Activated naive CD4-positive, alpha-beta T cell treated with anti-CD3 and anti-CD28 coated beads, Interleukin-2, amount 10 ng/mL, durations not matched to agents 7 days and 5 days (primary cell): ENCODE results near the gene CA10.

ENCODE experiments used
- CTCF ChIA-PET: fragments of 350-600 bp; sonication (Branson Sonifier 250); formaldehyde crosslinking; loops from one replicate; lab custom pipeline; 2021; ENCODE audit warnings: antibody characterized with exemption; lab: Charles Lee
- DNase-seq: peaks from one replicate; pipeline ENCODE4 v3.0.0-alpha.2; 2020
- H3K27ac Mint-ChIP-seq: one replicate; pipeline ENCODE4 v1.8.0; 2021; ENCODE audit warnings: mild to moderate bottlenecking, moderate library complexity, mixed read lengths
- H3K27me3 Mint-ChIP-seq: one replicate; pipeline ENCODE4 v1.8.0; 2021; ENCODE audit warnings: mild to moderate bottlenecking, mixed read lengths
- H3K36me3 Mint-ChIP-seq: one replicate; pipeline ENCODE4 v1.8.0; 2021; ENCODE audit warnings: mixed read lengths
- H3K4me1 Mint-ChIP-seq: one replicate; pipeline ENCODE4 v1.8.0; 2021; ENCODE audit warnings: mixed read lengths
- H3K4me3 Mint-ChIP-seq: one replicate; pipeline ENCODE4 v1.8.0; 2021; ENCODE audit warnings: mild to moderate bottlenecking, moderate library complexity, mixed read lengths
- H3K9me3 Mint-ChIP-seq: one replicate; pipeline ENCODE4 v1.8.0; 2021; ENCODE audit warnings: mixed read lengths

The CA10 gene

DNA sequence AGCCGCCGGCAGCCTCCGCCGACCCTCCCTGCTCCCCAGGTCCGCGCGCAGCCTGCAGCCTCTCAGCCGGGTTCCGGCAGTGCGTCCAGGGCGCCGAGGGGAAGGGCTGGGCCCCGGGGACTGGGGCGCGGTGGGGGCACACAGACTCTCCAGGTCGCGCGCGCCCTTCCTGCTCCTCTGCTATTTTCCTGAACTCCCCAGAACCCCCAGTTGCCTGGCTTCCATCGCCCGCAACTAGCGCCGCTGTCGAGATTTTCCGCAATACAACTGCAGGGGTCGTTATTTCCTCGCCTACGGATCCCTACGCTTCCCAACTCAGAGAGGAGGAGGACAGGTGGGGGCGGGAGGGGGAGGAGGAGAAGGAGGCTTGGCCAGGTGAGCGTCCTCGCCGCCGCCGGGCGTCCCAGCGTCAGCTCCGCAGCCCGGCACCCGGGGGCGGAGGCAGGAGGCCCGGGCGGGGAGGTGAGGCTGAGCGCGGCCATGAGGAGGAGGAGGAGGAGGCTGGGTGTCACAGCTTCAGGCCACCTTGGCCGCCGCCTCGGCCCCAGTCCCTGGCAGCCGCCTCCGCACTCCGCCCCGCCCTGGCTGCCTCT is at the start of gene CA10:
CA10 (minus strand) TSS at position 265 of the 593 bp plus-strand sequence.
- CTCF ChIA-PET = no interaction called here
- Mint-ChIP-seq H3K4me3 (no peak within 1 kb of the TSS), H3K9me3 (no peaks in the 10 kb centered on the region), H3K27me3 (peaks cover 52% of the 10 kb centered on the region), H3K27ac (no peak within 1 kb of the TSS), H3K4me1 (peaks cover 4% of the 10 kb centered on the region), H3K36me3 (no peaks in the 10 kb centered on the region)
- no peak for DNase-seq

DNA sequence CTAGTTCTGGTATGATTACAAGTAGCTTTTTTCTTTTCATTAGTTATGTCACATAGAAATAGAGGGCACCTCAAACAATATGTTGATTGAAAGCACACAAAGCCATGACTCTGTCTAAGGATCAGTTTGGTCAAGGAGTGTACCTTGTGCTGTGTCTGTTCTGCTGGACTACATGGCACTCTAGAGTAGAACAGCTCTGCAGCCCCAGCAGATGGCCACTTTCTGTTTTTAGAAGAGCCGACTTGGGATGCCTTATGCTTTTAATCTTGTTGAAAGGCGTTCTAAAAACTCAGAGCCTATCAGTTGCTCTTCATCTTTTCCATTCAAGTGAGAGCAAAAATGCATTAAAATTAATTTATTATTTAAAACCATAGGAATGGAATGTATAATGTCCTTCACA is 49.3 kb upstream of the CA10 start:
- Mint-ChIP-seq H3K9me3 (no peaks in the 10 kb centered on the region), H3K4me3 (no peak overlapping the region)
- CTCF ChIA-PET = no interaction called here

DNA sequence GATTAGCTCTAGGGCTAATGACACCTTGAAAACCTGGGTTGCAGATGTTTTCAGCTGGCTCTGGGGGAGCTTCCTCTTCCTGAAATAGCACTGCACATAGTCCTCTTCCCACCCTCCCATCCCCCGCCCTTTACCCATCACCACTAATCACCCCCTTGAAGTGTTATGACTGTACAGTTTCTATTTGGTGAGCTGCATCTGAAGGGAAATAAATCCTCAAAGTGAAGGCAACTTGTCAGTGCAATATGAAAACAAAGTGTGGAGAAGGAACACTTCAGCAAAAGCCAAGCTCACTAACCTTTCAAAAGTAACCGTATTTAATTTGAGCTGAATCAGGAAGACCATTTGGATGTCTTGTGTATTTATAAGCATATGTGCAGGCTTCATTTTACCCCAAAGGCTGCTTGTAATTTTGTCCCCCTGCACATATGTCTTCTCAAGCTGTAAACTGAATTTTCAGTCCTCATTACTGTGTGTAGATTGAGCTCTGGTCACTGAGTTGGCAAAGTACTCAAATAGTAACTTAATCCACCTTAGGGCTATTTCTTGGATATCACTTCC is 44.1 kb upstream of the CA10 start:
- H3K9me3 Mint-ChIP-seq = no peaks in the 10 kb centered on the region
- no peak overlapping the region for H3K4me3 Mint-ChIP-seq
- H3K27me3 Mint-ChIP-seq = no peaks in the 10 kb centered on the region
- no peak overlapping the region for H3K27ac Mint-ChIP-seq
- no peaks in the 10 kb centered on the region for H3K36me3 Mint-ChIP-seq
- no peaks in the 10 kb centered on the region for H3K4me1 Mint-ChIP-seq
- CTCF ChIA-PET = no interaction called here
- DNase-seq = no peak

More for the DNA sequence above, 49.3 kb upstream of the CA10 start:
- DNase-seq = no peak
- Mint-ChIP-seq H3K36me3 (no peaks in the 10 kb centered on the region), H3K27me3 (no peaks in the 10 kb centered on the region), H3K27ac (no peak overlapping the region), H3K4me1 (no peaks in the 10 kb centered on the region)

DNA sequence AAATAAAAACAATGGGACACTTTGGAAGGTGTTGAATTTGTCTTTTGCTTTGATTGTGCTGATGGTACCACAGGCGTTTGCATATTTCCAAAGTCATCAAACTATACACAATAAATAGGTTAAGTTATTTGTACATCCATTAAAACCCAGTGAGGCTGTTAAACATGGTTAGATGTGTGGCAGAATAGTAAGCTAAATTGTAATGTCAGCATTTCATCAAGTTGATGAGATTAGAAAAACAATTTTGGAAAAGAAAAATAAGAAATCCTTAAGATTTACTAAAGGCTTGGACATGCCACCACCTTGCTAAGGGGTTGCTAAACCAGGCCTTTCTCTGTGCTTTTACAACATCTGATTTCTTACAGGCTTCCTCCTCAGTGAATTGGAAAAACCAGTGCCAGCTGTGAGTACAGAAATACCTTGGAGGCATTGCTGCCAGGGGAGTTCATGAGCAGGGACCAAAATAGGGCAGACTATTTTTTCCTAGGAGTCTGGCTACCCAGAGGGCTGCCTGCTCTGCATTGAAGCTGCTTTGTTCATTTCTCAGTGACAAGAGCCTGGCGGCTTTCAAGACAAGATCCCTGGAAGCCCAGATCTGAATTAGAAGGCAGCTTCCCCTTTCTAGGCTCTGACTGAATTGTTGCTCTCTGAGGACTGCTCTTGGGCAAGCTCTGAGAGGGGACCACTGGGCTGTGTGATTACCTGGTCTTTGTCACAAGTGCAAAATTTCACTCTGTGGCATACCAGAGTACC is 43.4 kb upstream of the CA10 start:
- Mint-ChIP-seq H3K9me3 (no peaks in the 10 kb centered on the region), H3K36me3 (no peaks in the 10 kb centered on the region), H3K27ac (no peak overlapping the region), H3K4me3 (no peak overlapping the region), H3K4me1 (no peaks in the 10 kb centered on the region), H3K27me3 (no peaks in the 10 kb centered on the region)
- CTCF ChIA-PET = no interaction called here
- DNase-seq = no peak

DNA sequence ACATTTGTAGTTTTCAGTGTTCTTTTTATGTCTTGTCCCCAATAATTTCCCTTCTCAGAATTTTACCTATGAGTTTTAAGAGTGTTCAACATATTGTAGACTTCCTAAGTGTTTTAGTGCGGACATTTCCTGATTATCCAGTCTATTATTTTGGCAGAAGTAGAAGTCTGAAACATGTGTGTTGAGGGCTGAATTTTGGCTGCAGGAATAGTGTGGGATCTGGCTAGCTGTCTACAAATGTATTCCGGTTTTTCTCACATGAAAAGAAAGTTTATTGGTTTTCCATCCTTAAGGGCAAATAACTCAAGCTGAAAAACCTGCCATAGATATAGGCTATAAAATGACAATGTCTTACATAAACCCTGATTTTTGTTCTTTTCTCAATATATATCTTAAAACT is 33.0 kb upstream of the CA10 start:
- DNase-seq = no peak
- H3K27me3 Mint-ChIP-seq = no peaks in the 10 kb centered on the region
- H3K9me3 Mint-ChIP-seq = no peaks in the 10 kb centered on the region
- no peaks in the 10 kb centered on the region for H3K4me1 Mint-ChIP-seq
- no peak overlapping the region for H3K4me3 Mint-ChIP-seq
- no peaks in the 10 kb centered on the region for H3K36me3 Mint-ChIP-seq
- CTCF ChIA-PET = interaction anchor here (0.6 kb wide), 1 partner anchor 100 kb away, joined by 3 read pairs; no protein-coding TSS in a partner anchor
- no peak overlapping the region for H3K27ac Mint-ChIP-seq

DNA sequence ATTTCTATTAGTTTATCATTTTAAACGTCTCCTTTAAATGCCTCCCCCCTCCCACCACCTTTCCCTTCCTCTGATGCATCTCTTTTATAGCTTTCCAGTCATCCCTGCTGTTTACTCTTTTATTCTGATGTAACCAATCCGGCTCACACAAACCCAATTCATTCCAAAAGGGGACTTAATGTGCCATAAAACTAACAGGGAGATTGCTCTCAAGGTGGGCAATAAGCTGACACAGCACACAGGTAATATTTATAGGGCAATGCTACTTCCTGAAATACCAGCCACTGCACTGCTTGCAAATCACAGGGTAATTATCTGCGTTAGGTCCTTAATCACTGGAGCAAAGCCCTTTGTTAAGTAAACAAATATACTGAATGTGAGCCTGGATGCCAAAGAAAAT is 23.3 kb upstream of the CA10 start:
- no peaks in the 10 kb centered on the region for H3K36me3 Mint-ChIP-seq
- DNase-seq = no peak
- CTCF ChIA-PET = no interaction called here
- H3K27me3 Mint-ChIP-seq = no peaks in the 10 kb centered on the region
- no peak overlapping the region for H3K27ac Mint-ChIP-seq
- no peaks in the 10 kb centered on the region for H3K4me1 Mint-ChIP-seq
- no peak overlapping the region for H3K4me3 Mint-ChIP-seq
- peaks cover 8% of the 10 kb centered on the region for H3K9me3 Mint-ChIP-seq

DNA sequence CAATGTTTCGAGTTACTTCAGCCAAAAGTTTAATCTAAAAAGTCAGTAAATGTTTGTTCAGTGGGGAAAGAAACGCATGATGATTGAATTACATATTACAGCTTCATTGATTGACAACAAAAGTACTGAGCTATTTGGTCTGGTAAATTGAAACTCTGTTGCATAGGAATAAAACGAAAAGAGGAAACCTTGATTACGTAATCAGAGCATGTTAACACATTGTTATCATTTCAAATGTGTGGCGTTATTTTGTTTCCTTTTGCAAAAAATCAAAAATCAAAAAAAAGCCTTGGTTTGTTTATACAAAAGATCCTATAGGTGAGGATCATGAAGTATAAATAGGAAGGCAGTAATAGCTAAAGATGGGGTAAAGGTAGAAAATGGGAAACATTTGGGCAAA is 19.5 kb upstream of the CA10 start:
- Mint-ChIP-seq H3K9me3 (no peaks in the 10 kb centered on the region), H3K4me1 (no peaks in the 10 kb centered on the region), H3K27ac (no peak overlapping the region), H3K4me3 (no peak overlapping the region), H3K36me3 (no peaks in the 10 kb centered on the region), H3K27me3 (no peaks in the 10 kb centered on the region)
- no peak for DNase-seq
- CTCF ChIA-PET = no interaction called here

DNA sequence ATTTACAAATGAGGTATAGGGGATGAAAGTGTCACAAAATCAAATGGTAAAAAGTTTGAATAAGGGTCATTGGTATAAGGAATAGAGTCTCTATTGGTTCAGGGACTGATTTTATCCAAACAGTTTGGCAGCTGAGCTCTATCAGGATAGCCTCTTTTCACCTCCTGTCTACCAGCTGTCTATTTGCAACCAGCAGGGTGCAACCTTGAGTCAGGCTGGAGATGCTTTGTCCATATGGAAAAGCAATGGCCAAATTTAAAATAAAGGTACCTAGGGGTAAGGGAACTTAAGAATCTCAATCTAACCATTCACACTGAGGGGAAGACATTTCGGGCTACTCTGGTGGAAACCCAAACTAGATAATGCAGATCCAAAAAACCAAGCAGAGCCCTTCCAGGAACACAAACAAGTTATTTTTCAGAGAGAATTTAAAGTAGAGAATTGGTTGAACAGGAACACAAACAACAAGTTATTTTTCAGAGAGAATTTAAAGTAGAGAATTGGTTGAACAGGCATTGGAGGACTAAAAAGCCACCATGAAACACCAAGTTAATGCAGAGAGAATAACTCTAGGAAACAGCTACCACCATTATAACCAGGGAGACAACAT is 12.6 kb upstream of the CA10 start:
- no peaks in the 10 kb centered on the region for H3K27me3 Mint-ChIP-seq
- no peaks in the 10 kb centered on the region for H3K36me3 Mint-ChIP-seq
- H3K27ac Mint-ChIP-seq = no peak overlapping the region
- H3K4me3 Mint-ChIP-seq = no peak overlapping the region
- H3K4me1 Mint-ChIP-seq = no peaks in the 10 kb centered on the region
- H3K9me3 Mint-ChIP-seq = no peaks in the 10 kb centered on the region
- CTCF ChIA-PET = interaction anchor here (1.0 to 1.5 kb wide), 2 partner anchors 8 to 124 kb away, joined by 3 read pairs; no protein-coding TSS in a partner anchor
- DNase-seq = no peak

DNA sequence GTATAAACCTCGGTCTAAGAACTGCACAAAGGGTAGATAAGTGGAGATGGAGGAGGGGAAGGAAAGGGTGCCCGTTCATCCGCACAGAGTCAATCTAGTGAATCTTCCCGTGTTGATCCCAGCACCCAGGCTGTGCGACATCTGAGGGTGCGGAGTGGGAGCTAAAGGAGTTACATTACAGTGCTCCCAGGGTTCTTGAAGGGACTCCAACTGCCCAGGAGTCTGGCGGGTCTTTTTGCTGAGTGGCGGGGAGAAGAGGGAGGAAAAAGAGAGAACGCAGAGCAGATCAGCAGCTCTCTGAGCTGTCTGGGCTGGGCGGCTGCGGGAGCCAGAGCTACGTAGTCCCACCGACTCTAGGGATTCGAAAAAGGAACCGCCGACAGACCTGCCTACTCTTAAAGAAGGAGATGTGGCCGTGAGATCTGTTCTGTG is 1.6 kb upstream of the CA10 start:
- CTCF ChIA-PET = no interaction called here
- H3K27ac Mint-ChIP-seq = no peak overlapping the region
- H3K36me3 Mint-ChIP-seq = no peaks in the 10 kb centered on the region
- peaks cover 4% of the 10 kb centered on the region for H3K4me1 Mint-ChIP-seq
- no peak overlapping the region for H3K4me3 Mint-ChIP-seq
- peaks cover 52% of the 10 kb centered on the region for H3K27me3 Mint-ChIP-seq
- no peak for DNase-seq
- no peaks in the 10 kb centered on the region for H3K9me3 Mint-ChIP-seq

DNA sequence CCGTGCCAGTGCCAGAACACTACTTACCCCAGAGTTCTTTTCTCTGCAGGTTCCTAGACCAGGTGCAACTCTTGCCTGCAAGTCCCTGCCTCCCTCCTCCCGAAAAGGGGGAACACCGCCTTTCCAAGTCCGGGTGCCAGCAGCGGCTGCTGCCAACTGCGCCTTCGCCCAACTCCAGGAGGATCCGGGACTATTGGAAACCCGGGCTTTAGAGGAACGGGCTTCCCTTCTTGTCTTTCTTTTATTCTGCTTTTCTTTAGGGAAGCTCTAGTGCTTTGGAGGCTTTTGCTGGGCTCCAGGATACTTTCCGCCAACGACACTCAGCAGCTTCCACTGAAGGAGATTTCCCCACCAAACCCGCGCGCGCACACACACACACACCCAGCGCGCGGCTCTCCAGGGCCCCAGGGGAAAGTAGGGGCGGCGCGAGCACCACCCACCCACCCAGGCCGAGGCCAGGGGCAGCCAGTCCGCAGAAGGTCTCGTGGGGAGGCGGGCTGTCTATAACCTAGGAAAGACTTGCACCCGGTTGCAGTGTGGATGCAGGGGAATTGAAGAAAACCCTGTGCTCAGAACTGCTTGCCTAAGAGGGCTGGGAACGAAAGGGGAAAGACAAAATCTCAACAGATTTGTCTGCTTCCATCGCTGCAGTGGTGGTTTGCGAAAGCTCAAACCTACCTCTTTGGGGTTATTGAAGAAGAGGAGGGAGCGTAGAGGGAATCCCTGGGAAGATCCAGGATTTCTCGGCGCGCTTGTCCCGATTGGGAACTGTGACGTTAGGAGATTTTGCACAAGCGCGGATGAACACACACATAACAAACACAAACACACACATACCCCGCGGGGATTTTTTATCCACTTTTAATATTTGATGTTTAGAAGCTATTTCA is 977 bp upstream of the CA10 start:
- Mint-ChIP-seq H3K27me3 (peaks cover 52% of the 10 kb centered on the region), H3K4me3 (no peak overlapping the region), H3K9me3 (no peaks in the 10 kb centered on the region), H3K4me1 (peaks cover 4% of the 10 kb centered on the region), H3K36me3 (no peaks in the 10 kb centered on the region), H3K27ac (no peak overlapping the region)
- CTCF ChIA-PET = no interaction called here
- no peak for DNase-seq

DNA sequence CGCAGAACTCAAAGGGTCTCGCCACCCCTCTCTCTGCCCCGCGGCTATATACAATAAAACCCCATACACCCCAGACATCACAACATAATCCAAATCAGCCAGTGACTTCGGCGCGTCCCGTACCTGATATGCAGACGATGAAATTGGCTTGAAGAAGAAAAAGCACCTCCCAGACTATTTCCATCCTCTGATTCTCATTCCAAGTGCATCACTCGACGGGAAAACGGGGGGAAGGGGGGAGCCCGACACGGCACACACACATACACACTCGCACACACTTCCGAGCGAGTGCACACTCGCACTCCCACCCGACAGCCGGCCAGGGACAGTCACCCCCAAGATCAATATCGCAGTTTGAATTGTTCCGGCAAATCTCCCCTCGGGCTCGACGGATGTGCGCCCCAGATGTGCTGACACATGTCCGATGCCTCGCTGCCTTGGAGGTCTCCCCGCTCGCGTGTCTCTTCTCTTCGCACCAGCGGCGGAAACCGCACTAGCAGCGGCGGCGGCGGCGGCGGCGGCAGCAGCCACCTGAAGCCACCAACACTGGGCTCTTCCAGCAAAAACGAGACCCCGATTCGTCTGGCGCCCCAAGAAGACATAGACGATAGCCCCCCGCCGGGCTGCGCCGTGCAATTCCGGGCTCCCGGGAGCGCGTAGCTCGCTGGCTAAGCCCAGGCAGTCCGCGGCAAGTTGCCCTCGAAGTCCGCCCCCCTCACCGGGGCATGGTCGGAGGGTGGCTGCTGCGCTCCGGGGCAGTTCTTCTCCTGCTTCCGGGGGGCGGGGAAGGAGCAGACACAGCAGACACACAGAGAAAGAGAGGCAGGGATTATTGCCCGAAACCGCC is 688 bp downstream of the CA10 start:
- DNase-seq = no peak
- no peak overlapping the region for H3K4me3 Mint-ChIP-seq
- CTCF ChIA-PET = no interaction called here
- no peaks in the 10 kb centered on the region for H3K9me3 Mint-ChIP-seq
- H3K27ac Mint-ChIP-seq = no peak overlapping the region
- H3K36me3 Mint-ChIP-seq = no peaks in the 10 kb centered on the region
- H3K4me1 Mint-ChIP-seq = peaks cover 4% of the 10 kb centered on the region
- peaks cover 52% of the 10 kb centered on the region for H3K27me3 Mint-ChIP-seq

DNA sequence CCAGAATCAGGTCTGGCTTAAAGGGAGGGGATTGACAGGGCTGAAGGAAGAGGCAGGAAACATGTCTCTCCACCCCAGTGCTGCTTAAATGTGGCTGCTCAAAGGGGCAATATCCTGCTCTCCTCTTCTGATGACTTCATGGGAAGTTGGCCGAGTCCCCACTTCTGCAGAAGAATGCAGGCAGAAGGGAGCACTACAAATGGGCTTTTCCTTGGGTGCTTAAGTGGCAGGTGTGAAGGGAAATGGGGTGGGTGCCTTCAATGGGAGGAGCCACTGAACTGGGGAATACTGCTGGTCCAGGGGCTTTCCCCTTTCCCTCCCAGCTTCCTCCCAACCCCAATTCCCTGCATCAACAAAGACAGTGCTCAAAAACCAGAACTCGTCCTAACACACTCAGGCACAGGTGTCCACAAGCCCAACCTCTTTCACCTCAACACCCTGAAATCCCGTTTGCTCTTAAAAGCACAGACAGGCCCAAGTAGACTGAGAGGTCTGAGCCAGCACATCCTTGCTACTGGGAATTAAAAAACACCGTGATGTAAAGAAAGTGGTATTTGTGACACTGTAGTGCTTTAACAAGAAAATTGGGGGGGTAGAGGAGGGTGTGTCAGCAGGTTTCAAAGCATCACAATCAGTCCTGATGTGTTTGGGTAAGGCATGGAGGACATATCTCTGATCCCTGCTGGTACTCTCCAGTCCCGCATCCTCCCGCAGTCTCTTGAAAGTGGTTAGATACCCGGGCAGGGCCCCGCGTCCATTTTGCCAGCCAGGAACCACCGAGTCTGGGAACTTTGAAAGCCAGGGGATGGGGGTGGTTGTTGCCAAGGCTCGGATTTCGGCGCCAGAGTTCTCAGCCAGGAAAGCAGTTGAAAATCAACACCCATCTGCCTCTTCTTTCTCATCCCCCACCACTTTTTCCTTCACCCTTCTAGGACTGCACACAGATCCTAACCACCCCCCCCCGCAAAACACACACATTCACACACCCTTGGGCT is 1.6 kb downstream of the CA10 start:
- Mint-ChIP-seq H3K27me3 (peaks cover 52% of the 10 kb centered on the region), H3K4me1 (peaks cover 4% of the 10 kb centered on the region), H3K4me3 (no peak overlapping the region), H3K27ac (no peak overlapping the region), H3K9me3 (no peaks in the 10 kb centered on the region), H3K36me3 (no peaks in the 10 kb centered on the region)
- DNase-seq = no peak
- CTCF ChIA-PET = no interaction called here
